ENCODE measurements around the gene SERPING1.

The SERPING1 gene

GRCh38 chr11:57597916-57598830, 688 bp downstream of the SERPING1 start:
- no peak for DNase-seq

GRCh38 chr11:57598831-57599155, 1.3 kb downstream of the SERPING1 start:
- no peak for DNase-seq

- DNase-seq = no peak
Measured at GRCh38 chr11:57599381-57599780, 1.9 kb downstream of the SERPING1 start.

- no peak for DNase-seq
Measured at GRCh38 chr11:57601297-57601696, 3.8 kb downstream of the SERPING1 start.

GRCh38 chr11:57604296-57605027, 7.0 kb downstream of the SERPING1 start:
- no peak for DNase-seq

- no peak for DNase-seq
Measured at GRCh38 chr11:57605028-57605420, 7.5 kb downstream of the SERPING1 start.

- no peak for DNase-seq
Measured at GRCh38 chr11:57610170-57610569, 12.7 kb downstream of the SERPING1 start.

- no peak for DNase-seq
Measured at GRCh38 chr11:57614234-57614772, 16.8 kb downstream of the SERPING1 start.

GRCh38 chr11:57615308-57615707, 17.8 kb downstream of the SERPING1 start:
- no peak for DNase-seq

GRCh38 chr11:57616595-57616994, 19.1 kb downstream of the SERPING1 start:
- DNase-seq = no peak

GRCh38 chr11:57618438-57618837, 21.0 kb downstream of the SERPING1 start:
- DNase-seq = no peak

- no peak for DNase-seq
Measured at GRCh38 chr11:57619331-57619730, 21.8 kb downstream of the SERPING1 start.

- DNase-seq = no peak
Measured at GRCh38 chr11:57620467-57620866, 23.0 kb downstream of the SERPING1 start.

GRCh38 chr11:57622263-57622662, 24.8 kb downstream of the SERPING1 start:
- no peak for DNase-seq

- no peak for DNase-seq
Measured at GRCh38 chr11:57624864-57625263, 27.4 kb downstream of the SERPING1 start.

- DNase-seq = no peak
Measured at GRCh38 chr11:57626895-57627294, 29.4 kb downstream of the SERPING1 start.

- DNase-seq = no peak
Measured at GRCh38 chr11:57630171-57630570, 32.7 kb downstream of the SERPING1 start.

GRCh38 chr11:57632116-57632515, 34.6 kb downstream of the SERPING1 start:
- no peak for DNase-seq

GRCh38 chr11:57633394-57634070, 36.0 kb downstream of the SERPING1 start:
- DNase-seq = no peak

GRCh38 chr11:57634311-57634710, 36.8 kb downstream of the SERPING1 start:
- no peak for DNase-seq

- no peak for DNase-seq
Measured at GRCh38 chr11:57635246-57635645, 37.8 kb downstream of the SERPING1 start.

GRCh38 chr11:57637626-57638004, 40.1 kb downstream of the SERPING1 start:
- no peak for DNase-seq

GRCh38 chr11:57638005-57638781, 40.7 kb downstream of the SERPING1 start:
- no peak for DNase-seq

Data from activated CD4-positive, alpha-beta T cell treated with anti-CD3 and anti-CD28 coated beads, Interleukin-10, Interleukin-2, amounts not matched to agents 100 ng/mL and 50 ng/mL, durations not matched to agents 16 hours and 8 hours (primary cell).